Fibroblast of skin of scalp (primary cell): ENCODE data around the gene PLXNB2. TPM values are rescaled to one million over a fixed set of nuclear protein-coding genes. Genes with fewer than 3 reads are reported as not detected.
A peak's percentile ranks its signal among the peaks of the same experiment; 100 is the strongest.
"Not testable (repeated sequence)": the region's sequence is repeated elsewhere in the genome, so short reads cannot be mapped to it uniquely, and the experiment has no call there.

ENCODE experiments used
- DNase-seq: peaks from one replicate; pipeline ENCODE4 v3.0.0-alpha.2; 2013
- polyA plus RNA-seq, 2 experiments: library from polyadenylated mRNA; unstranded; fragments of 120-200 nt; gene quantifications; one replicate each; pipeline ENCODE4 v1.2.1, GENCODE V29; 2013; ENCODE audit not compliant: insufficient read length in 2 of 2

The PLXNB2 gene, protein sequence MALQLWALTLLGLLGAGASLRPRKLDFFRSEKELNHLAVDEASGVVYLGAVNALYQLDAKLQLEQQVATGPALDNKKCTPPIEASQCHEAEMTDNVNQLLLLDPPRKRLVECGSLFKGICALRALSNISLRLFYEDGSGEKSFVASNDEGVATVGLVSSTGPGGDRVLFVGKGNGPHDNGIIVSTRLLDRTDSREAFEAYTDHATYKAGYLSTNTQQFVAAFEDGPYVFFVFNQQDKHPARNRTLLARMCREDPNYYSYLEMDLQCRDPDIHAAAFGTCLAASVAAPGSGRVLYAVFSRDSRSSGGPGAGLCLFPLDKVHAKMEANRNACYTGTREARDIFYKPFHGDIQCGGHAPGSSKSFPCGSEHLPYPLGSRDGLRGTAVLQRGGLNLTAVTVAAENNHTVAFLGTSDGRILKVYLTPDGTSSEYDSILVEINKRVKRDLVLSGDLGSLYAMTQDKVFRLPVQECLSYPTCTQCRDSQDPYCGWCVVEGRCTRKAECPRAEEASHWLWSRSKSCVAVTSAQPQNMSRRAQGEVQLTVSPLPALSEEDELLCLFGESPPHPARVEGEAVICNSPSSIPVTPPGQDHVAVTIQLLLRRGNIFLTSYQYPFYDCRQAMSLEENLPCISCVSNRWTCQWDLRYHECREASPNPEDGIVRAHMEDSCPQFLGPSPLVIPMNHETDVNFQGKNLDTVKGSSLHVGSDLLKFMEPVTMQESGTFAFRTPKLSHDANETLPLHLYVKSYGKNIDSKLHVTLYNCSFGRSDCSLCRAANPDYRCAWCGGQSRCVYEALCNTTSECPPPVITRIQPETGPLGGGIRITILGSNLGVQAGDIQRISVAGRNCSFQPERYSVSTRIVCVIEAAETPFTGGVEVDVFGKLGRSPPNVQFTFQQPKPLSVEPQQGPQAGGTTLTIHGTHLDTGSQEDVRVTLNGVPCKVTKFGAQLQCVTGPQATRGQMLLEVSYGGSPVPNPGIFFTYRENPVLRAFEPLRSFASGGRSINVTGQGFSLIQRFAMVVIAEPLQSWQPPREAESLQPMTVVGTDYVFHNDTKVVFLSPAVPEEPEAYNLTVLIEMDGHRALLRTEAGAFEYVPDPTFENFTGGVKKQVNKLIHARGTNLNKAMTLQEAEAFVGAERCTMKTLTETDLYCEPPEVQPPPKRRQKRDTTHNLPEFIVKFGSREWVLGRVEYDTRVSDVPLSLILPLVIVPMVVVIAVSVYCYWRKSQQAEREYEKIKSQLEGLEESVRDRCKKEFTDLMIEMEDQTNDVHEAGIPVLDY (N-terminal part only)
- polyA plus RNA-seq (2013, experiment 1 of 2; ENCODE audit: insufficient read length), result 131 TPM
- polyA plus RNA-seq (2013, experiment 2 of 2; ENCODE audit: insufficient read length), result 128 TPM

DNA sequence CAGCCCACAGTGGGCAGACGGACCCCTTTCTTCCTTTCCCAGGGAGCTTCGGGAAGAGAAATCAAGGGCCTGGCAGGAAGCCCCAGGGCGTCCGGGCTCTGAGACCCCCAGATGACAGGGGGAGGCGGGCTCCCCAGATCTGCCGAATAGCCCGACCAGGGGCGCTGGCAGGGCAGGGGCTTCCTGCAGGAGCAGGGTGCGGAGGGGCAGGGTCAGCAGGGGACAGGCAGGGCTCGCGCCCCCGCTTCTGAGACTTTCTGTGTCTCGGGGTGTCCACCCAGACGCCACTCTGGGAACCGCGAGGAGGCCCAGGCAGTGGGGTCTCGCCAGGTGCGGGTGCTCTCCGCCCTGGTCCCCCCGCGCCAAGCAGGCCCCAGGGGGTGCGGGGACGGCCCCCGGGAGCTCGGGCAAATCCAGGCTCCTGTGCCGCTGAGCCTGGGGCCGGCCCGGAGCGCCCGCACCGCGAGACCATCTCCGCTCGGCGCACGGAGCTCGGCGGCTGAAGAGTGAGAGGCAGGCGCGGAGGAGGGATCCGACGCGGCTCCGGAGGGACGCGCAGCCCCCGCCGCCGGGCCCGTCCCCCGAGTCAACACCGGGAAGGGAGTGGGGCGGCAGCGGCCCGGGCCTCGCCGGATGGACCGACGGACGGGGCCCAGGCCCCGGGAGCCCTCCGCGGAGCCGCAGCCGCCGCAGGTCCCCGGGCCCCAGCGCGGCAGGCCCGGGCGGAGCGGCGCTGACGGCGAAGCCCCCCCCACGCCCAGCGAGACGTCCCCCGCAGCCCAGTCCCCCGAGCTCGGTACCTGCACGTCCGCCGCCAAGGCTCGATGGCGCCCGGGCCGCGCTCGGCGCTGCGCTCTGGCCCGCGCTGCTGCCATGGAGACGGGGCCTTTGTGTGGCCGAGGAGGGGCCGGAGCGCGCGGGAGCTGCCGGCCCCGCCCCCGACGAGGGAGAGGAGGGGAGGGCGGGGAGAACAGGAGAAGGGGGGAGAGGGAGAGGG lies at the start of gene PLXNB2:
PLXNB2 (minus strand) TSS at position 894 of the 997 bp plus-strand sequence. CDS start 17,062 bp downstream, outside the sequence.
- peak; percentile 84 for DNase-seq

DNA sequence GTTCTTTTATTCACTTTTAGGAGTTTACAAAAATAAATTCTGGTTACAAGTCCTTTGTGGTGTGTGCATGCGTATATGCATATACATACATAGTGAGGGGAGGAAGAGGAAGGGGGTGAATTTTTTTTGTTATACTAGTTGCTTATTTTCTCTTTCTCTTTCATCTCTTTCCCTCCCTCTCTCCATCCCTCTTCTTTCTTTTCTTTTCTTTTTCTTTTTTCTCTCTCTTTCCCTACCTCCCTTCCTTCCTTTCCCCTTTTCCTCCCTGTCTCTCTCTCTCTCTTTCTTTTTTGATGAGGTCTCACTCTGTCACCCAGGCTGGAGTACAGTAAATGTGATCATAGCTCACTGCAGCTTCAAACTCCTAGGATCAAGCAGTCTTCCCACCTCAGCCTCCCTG lies 49.8 kb upstream of the PLXNB2 start:
- DNase-seq, result no peak

DNA sequence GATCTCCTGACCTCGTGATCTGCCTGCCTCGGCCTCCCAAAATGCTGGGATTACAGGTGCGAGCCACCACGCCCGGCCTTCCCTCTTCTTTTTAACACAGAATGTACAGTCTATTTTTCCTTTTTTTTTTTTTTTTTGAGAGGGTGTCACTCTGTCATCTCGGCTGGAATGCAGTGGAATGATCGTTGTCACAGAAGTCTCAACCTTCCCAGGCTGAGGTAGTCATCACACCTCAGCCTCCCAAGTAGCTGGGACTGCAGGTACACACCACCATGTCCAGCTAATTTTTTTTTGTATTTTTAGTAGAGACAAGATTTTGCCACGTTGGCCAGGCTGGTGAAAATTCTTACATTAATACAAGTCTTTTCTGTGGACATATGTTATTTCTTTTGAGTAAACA lies 48.7 kb upstream of the PLXNB2 start:
- DNase-seq, result no peak

GRCh38 chr22:50348058-50348457 lies 40.6 kb upstream of the PLXNB2 start:
- no peak for DNase-seq

GRCh38 chr22:50347157-50347556 lies 39.7 kb upstream of the PLXNB2 start:
- DNase-seq, result no peak

GRCh38 chr22:50346470-50346869 lies 39.0 kb upstream of the PLXNB2 start:
- DNase-seq, result no peak

DNA sequence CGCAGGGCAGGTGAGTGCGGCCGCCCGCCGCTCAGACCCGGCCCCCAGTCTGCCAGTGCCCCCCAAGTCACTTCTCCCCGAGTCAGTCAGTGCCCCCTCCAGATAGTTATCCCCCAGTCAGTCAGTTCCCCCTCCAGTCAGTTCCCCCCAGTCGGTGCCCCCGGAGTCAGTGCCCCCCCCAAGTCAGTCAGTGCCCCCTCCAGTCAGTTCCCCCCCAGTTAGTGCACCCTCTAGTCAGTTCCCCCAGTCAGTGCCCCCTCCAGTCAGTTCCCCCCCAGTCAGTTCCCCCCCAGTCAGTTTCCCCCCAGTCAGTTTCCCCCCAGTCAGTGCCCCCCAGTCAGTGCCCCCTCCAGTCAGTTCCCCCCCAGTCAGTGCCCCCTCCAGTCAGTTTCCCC lies 36.1 kb upstream of the PLXNB2 start:
- DNase-seq, result no peak

DNA sequence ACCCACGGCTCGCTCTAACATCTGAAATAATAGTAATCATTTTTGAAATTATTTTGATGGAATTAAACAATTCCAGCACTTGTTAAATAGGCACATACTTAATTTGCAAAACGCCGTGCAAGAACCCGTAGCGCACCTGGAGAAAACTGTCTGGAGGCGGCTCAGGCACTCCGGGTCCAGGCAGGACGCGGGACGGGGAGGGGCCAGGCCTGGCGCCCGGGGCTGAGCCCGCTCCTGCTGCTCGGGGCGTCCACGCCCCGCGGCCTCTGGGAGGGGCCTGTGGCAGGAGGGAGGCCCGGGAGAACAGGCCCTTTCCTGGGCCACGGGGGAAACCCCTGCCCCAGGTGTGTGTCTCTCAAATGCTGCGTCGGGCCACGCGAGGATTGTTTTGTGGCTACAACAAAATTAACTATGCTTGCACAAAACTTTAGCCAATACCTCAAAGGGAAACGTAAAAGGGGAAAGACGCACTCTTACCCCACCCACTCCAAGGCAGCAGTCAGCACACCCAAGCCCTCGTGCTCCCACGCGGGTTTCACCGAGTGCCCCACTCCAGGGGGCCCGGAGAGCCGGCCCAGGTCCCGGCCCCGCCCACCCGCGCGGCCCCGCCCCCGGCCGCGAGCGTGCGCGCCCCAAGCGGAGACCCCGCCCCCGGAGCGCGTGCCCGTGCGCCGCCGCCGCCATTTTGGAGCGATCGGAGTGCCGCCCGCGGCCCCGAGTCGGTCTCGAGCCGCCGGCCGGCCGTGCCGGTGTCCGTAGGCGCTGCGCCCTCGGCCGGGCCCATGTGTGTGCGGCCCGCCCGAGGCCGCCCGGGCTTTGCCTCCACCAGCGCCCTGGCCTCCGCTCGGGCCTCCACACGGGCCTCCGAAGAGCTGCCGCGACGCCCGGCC lies 35.5 kb upstream of the PLXNB2 start, which contains the start of gene PPP6R2:
PPP6R2 (plus strand) TSS at position 677 of the 890 bp plus-strand sequence. CDS start 50,582 bp downstream, outside the sequence.
- DNase-seq, result peak; percentile 79

DNA sequence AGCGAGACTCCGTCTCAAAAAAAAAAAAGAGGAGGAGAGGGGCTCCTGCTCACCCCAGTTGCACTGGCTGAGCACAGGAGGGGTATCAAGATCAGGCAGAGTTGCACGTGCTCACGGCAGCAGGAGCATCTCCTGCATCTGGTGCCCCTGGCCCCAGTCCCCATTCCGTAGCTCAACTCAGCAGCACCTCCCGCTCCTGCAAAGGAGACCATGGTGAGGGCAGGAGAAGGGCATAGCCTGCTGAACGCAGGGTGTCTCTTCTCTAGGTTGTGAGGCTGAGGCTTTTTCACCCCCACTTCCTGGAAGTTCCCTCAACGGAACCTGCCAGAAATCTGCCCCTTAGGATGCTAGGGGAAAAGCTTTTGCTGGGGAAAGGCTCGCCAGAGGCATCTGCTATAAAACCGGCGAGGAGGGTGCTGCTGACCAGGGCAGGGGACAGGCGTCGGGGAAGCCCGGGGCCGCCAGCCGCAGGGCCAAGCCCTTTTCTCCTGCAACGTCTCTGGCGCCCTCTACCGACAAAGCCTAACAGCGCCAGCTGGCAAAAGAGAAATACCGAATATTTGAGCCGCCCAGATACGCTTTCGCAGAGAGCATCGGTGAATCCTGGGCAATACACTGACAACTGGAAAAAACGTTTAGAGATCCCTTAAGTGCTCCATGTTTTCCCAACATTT lies 34.7 kb upstream of the PLXNB2 start:
- peak; percentile 85 for DNase-seq

DNA sequence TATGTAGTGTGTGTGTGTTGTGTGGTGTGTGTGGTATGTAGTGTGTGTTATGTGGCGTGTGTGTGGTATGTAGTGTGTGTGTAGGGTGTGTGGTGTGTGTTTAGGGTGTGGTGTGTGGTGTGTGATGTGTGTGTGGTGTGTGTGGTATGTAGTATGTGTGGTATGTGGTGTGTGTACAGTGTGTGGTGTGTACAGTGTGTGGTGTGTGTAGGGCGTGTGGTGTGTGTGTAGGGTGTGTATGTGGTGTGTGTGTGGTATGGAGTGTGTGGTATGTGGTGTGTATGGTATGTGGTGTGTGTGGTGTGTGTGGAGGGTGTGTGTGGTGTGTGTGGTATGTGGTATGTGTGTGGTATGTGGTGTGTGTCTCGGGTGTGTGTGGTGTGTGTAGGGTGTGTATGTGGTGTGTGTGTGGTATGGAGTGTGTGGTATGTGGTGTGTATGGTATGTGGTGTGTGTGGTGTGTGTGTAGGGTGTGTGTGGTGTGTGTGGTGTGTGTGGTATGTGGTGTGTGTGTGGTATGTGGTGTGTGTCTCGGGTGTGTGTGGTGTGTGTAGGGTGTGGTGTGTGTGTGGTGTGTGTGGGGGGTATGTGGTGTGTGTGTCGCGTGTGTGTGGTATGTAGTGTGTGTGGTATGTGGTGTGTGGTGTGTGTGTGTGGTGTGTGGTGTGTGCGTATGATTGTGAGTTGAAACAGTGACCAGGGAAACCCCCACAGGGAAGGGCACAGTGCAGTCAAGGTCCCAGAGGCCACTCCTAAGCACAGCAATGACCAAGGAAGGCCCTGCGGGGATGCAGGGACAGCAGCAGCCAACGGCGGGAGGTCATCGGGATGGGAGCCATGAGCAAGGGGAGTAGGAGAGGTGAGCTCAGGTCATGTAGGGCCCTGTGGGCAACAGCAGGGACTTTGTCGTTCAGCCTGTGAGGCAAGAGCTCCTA lies 32.8 kb upstream of the PLXNB2 start:
- peak; percentile 43 for DNase-seq

- DNase-seq, result no peak
Measured at GRCh38 chr22:50338860-50339462, 31.5 kb upstream of the PLXNB2 start.

GRCh38 chr22:50338042-50338573 lies 30.7 kb upstream of the PLXNB2 start:
- DNase-seq, result no peak

DNA sequence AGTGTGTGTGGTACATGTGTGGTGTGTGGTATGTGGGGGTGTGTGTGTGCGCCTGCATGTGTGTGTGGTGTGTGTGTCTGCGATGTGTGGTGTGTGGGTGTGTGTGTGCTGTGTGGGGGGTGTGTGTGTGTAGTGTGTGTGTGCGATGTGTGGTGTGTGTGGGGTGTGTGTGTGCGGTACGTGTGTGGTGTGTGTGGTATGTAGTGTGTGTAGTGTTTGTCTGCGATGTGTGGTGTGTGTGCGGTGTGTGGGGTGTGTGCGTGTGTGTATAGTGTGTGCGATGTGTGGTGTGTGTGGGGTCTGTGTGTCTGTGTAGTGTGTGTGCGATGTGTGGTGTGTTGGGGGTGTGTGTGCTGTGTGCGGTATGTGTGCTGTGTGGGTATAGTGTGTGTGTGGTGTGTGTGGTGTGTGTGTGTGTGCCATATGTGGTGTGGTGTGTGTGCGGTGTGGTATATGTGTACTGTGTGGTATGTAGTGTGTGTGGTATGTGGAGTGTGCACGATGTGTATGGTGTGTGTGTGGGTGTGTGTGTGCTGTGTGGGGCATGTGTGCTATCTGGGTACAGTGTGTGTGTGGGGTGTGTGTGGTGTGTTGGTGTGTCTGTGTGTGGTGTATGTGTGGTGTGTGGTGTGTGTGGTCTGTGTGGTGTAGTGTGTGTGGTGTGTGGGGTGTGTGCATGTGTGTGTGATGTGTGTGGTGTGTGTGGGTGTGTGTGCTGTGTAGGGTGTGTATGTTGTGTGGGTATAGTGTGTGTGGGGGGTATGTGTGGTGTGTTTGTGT lies 30.0 kb upstream of the PLXNB2 start:
- no peak for DNase-seq

- DNase-seq, result not testable (repeated sequence)
Measured at GRCh38 chr22:50334433-50334832, 27.0 kb upstream of the PLXNB2 start.

DNA sequence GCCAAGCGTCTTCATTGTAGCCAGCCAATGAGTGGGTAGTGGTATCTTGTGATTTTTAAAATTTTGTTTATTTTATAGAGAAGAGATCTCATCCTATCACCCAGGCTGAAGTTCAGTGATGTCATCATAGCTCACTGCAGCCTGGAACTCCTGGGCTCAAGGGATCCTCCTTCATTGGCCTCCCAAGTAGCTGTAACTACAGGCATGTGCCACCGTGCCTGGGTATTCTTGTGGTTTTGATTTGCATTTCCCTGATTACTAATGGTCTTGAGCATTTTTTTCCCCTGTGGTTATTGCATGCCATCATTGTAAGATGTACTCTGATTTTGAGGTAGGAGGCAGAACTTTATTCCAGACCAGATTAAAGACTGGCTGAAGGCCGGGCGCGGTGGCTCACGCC lies 21.8 kb upstream of the PLXNB2 start:
- DNase-seq, result peak; percentile 61

DNA sequence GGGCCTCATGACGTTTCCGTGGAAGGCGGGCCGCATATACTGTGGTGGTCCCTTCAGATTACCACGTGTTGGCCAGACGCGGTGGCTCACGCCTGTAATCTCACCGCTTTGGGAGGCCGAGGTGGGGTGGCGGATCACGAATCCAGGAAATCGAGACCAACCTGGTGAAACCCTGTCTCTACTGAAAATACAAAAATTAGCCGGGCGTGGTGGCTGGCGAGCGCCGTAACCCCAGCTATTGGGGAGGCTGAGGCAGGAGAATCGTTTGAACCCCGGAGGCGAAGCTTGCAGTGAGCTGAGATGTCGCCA lies 20.2 kb upstream of the PLXNB2 start:
- DNase-seq, result no peak
